Fibroblast of villous mesenchyme (primary cell): ENCODE results near the gene UNKL. TPM values are rescaled to one million over a fixed set of nuclear protein-coding genes. Genes with fewer than 3 reads are reported as not detected.

ENCODE experiments used
- DNase-seq: peaks from one replicate; pipeline ENCODE4 v3.0.0-alpha.2; 2010; ENCODE audit warnings: low read depth
- H3K4me3 ChIP-seq: 2 replicates; pipeline ENCODE4 v1.5.1; 2011; ENCODE audit warnings: low read depth, mild to moderate bottlenecking, low read length
- total RNA-seq: library from RNA; depleted of rRNA; stranded (reverse); fragments of >200 nt; gene quantifications from 2 replicates; pipeline ENCODE4 v1.2.3, GENCODE V29; 2012
- TF ChIP-seq, protein P1 (sequence below): IDR thresholded peaks from 2 replicates; pipeline ENCODE4 v1.5.1; 2012; ENCODE audit warnings: low read depth, mild to moderate bottlenecking, low read length; ENCODE audit not compliant: insufficient read depth

UNKL gene
- total RNA-seq, 1 donor = 7.8 TPM

DNA sequence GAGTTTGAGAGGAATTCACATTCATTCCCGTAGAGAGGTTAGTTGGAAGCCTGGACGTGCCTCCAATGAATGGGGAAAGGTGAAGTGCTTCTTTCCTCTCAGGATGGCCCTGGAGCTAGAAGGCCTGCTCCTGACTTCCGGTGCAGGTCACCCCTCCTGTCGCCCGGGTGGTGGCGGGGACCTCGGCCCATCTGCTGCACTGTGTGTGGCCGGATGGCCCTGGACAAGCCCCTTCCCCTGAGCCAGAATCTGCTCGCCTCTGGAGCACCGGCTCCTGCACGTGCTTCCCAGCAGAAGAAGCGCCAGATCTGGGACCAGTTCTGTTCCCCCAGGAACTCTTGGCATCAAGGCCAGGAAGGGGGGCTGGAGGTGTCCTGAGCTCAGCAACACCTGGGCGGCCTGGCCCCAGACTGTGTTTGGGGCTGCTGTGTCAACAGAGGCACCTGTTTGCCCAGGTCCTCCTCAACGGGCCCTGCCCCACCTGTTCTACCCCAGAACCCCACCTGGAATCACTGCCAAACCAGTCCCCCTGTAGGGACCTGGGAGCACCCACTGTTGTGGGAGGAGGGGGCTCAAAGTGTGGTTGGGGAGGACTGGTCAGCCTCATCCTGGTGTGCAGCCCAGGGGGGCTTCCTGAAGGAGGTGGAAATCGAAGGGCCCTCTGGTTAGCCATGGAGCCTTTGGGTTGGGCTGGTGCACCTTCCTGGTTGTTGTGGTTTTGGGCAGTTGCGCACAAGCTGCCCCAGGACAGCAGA is 11.3 kb upstream of the UNKL start:
- H3K4me3 ChIP-seq = no peak overlapping the region
- TF ChIP-seq, protein P1, sequence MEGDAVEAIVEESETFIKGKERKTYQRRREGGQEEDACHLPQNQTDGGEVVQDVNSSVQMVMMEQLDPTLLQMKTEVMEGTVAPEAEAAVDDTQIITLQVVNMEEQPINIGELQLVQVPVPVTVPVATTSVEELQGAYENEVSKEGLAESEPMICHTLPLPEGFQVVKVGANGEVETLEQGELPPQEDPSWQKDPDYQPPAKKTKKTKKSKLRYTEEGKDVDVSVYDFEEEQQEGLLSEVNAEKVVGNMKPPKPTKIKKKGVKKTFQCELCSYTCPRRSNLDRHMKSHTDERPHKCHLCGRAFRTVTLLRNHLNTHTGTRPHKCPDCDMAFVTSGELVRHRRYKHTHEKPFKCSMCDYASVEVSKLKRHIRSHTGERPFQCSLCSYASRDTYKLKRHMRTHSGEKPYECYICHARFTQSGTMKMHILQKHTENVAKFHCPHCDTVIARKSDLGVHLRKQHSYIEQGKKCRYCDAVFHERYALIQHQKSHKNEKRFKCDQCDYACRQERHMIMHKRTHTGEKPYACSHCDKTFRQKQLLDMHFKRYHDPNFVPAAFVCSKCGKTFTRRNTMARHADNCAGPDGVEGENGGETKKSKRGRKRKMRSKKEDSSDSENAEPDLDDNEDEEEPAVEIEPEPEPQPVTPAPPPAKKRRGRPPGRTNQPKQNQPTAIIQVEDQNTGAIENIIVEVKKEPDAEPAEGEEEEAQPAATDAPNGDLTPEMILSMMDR = no peak
- DNase-seq = no peak

- no peak for DNase-seq
- TF ChIP-seq, protein P1 = no peak
Measured at GRCh38 chr16:1424028-1424427, 9.5 kb upstream of the UNKL start.

DNA sequence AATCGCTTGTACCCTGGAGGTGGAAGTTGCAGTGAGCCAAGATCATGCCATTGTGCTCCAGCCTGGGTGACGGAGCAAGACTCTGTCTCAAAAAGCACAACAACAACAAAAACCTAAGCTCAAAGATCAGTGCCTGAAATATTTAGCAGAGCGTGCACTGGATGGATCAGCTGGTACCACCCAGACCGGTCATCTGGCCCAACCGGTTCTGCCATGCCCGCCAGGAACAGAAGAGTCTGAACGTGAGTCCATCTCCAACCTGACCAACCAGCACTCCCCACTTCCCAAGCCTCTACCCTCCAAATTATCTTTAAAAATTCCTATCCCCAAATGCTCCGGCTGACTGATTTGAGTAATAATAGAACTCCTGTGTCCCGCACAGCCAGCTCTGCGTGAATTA is 7.6 kb upstream of the UNKL start:
- H3K4me3 ChIP-seq = no peak overlapping the region
- no peak for DNase-seq
- TF ChIP-seq, protein P1 = no peak

More at GRCh38 chr16:1424028-1424427, 9.5 kb upstream of the UNKL start:
- H3K4me3 ChIP-seq = no peak overlapping the region

- DNase-seq = no peak
- TF ChIP-seq, protein P1 = no peak
- peak overlapping the region; percentile 100 for H3K4me3 ChIP-seq
Measured at GRCh38 chr16:1420111-1420539, 5.6 kb upstream of the UNKL start.

- DNase-seq = no peak
- H3K4me3 ChIP-seq = no peak overlapping the region
- TF ChIP-seq, protein P1 = no peak
Measured at GRCh38 chr16:1416521-1416941, 2.0 kb upstream of the UNKL start.

- peak overlapping the region; percentile 80 for H3K4me3 ChIP-seq
- TF ChIP-seq, protein P1 = peak; percentile 60
- DNase-seq = peak; percentile 44
Measured at GRCh38 chr16:1413684-1414531, 596 bp downstream of the UNKL start.
